Measurements from ENCODE around the gene TGFBR3L. TPM values are rescaled to one million over a fixed set of nuclear protein-coding genes. Genes with fewer than 3 reads are reported as not detected.

TGFBR3L gene
- not detected for total RNA-seq

DNA sequence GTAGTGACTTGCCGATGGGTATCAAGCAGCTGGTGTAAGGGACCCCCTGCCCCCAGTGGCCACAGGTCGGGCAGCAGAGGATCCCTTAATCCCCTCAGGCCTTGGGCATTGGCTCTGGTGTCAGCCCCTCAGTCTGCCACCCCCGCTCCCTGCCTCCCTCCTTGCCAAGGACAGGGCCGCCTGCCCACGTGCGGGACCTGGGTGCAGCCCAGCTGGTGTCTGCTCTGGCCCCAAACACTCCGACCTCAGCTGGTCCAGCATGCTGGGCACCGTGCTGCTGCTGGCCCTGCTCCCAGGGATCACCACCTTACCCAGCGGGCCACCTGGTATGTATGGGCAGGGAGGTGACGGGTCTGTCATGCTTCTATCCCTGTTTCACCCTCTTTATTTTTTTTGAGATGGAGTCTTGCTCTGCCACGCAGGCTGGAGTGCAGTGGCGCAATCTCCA, at the start of gene TGFBR3L:
Gene TGFBR3L (plus strand): TSS at position 233 of the 448 bp plus-strand sequence.
- H3K4me1 ChIP-seq = peaks cover 0 to 39% (median 19%) of the 10 kb centered on the region in 4 donors
- WGBS, 2 donors = 63 to 77% methylated on average over 8 to 9 of the region's 12 CpGs
- H3K36me3 ChIP-seq = peaks cover 6 to 46% (median 22%) of the 10 kb centered on the region in 3 donors
- no peaks in the 10 kb centered on the region for H3K9me3 ChIP-seq
- no peak for DNase-seq (ENCODE audit: low spot score in 2 of 2)
- H3K27ac ChIP-seq = no peak within 1 kb of the TSS
- no peak within 1 kb of the TSS for H3K4me3 ChIP-seq
- peaks cover 0 to 48% of the 10 kb centered on the region in 2 donors for H3K27me3 ChIP-seq
- TF ChIP-seq, protein P1, sequence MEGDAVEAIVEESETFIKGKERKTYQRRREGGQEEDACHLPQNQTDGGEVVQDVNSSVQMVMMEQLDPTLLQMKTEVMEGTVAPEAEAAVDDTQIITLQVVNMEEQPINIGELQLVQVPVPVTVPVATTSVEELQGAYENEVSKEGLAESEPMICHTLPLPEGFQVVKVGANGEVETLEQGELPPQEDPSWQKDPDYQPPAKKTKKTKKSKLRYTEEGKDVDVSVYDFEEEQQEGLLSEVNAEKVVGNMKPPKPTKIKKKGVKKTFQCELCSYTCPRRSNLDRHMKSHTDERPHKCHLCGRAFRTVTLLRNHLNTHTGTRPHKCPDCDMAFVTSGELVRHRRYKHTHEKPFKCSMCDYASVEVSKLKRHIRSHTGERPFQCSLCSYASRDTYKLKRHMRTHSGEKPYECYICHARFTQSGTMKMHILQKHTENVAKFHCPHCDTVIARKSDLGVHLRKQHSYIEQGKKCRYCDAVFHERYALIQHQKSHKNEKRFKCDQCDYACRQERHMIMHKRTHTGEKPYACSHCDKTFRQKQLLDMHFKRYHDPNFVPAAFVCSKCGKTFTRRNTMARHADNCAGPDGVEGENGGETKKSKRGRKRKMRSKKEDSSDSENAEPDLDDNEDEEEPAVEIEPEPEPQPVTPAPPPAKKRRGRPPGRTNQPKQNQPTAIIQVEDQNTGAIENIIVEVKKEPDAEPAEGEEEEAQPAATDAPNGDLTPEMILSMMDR (IDR thresholded peaks at IDR 0.05) = no peak
- TF ChIP-seq POLR2A (IDR thresholded peaks at IDR 0.05) = no peak
- TF ChIP-seq EP300 (IDR thresholded peaks at IDR 0.05) = no peak

DNA sequence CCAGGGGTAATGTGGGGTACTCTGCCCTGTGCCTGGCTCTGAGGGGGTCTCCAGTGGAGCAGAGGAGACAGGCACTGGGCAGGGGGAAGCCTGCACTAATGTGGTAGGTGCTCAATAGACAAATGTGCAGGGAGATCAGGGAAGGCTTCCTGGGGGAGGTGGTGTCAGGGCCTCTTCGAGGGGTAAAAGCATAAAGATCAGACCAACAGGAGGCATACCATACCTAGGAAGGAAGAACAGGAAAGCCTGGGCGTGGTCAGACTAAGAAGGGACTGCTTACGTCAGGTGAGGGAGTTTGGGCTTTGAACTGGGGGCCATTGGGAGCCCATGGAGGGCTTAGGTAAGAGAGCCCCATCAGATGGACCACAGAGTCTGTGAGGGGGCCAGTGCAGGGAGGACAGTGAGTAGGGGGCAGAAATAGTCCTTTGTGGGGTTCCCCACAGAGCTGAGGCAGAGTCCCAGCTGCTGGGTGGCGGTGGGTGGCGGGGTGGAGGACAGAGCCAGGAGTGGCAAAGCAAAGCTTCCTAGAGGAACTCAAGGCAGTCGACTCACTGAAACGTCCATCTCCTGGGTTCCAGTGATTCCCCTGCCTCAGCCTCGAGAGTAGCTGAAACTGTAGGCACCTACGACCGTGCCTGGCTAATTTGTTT, 49.2 kb upstream of the TGFBR3L start:
- H3K4me3 ChIP-seq = no peak overlapping the region
- TF ChIP-seq POLR2A (IDR thresholded peaks at IDR 0.05) (no peak), EP300 (IDR thresholded peaks at IDR 0.05) (no peak)
- TF ChIP-seq, protein P1 (IDR thresholded peaks at IDR 0.05) = no peak
- peaks cover 0 to 22% (median 0%) of the 10 kb centered on the region in 3 donors for H3K36me3 ChIP-seq
- peaks cover 0 to 44% (median 24%) of the 10 kb centered on the region in 4 donors for H3K4me1 ChIP-seq
- WGBS, 2 donors = 48 to 50% methylated on average over 10 of the region's 10 CpGs
- no peaks in the 10 kb centered on the region for H3K9me3 ChIP-seq
- peaks cover 0 to 61% of the 10 kb centered on the region in 2 donors for H3K27me3 ChIP-seq
- no peak for DNase-seq (ENCODE audit: low spot score in 2 of 2)
- no peak overlapping the region for H3K27ac ChIP-seq

DNA sequence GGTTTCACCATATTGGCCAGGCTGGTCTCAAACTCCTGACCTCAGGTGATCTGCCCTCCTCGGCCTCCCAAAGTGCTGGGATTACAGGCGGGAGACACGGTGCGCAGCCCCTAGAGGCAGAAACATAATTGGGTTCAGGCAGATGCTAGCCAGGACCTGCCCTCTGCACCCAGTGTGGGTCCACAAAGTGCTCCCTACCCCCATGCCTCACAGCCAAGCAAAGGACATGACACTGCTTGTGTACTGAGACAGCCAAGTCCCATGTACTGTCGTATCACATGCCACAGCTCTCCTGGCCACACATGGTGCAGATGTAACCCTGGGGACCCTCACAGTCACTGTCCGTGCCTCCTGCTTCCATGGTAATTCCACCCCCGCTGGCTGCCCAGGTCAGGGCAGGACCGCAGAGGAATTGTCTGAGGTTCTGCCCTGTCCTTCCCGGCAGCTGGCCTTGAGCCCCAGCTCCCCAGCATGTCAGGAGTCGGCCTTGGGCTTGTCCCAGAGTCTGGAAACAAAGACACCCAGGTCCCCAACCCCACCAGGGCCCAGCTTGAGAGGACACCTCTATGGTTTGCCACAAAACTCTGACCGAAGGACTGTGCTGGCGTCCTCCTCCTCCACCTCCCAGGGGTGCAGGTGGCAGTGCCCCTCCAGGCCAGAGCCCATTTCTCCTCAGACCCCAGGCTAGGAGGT, 48.1 kb upstream of the TGFBR3L start:
- H3K4me3 ChIP-seq = no peak overlapping the region
- no peak for DNase-seq (ENCODE audit: low spot score in 2 of 2)
- H3K27me3 ChIP-seq = peaks cover 0 to 53% of the 10 kb centered on the region in 2 donors
- peaks cover 0 to 48% (median 23%) of the 10 kb centered on the region in 4 donors for H3K4me1 ChIP-seq
- TF ChIP-seq EP300 (IDR thresholded peaks at IDR 0.05) (no peak), POLR2A (IDR thresholded peaks at IDR 0.05) (no peak)
- TF ChIP-seq, protein P1 (IDR thresholded peaks at IDR 0.05) = no peak
- WGBS, 2 donors = 57 to 65% methylated on average over 9 to 11 of the region's 12 CpGs
- H3K36me3 ChIP-seq = peaks cover 0 to 13% (median 0%) of the 10 kb centered on the region in 3 donors
- no peak overlapping the region for H3K27ac ChIP-seq
- no peaks in the 10 kb centered on the region for H3K9me3 ChIP-seq

DNA sequence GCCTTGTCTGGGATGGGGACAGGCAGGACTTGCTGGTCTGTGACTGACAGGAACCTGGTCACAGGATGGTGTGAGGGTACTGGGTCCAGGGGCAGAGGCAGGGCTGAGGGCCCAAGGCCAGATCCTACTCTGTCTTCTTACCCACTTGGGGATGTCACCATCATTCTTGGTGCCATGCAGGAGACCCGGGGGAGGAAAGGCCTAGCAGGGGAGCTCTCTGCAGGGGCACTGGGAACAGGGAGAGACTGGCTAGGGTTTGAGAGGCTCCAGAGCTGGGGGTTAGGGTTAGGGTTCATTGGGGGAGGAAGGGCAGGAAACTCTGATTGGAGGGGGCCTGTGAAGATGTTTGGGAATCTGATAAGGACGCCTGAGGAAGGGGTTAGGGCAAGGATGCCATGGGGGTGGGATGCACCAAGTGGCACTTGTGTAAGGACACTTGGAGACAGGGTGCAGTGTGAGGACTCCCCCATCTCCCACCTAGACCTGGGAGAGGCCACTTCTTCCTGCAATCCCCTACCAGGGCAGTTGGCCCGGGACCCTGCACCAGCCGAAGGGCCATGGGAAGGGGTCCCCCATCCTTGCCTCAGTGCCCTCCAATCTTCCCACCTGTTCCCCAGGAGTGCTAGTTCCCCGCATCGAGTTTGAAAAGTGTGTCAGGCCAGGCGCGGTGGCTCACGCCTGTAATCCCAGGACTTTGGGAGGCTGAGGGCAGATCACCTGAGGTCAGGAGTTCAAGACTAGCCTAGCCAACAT, 47.4 kb upstream of the TGFBR3L start:
- no peak overlapping the region for H3K4me3 ChIP-seq
- no peak for DNase-seq (ENCODE audit: low spot score in 2 of 2)
- peaks cover 0 to 13% (median 0%) of the 10 kb centered on the region in 3 donors for H3K36me3 ChIP-seq
- H3K27me3 ChIP-seq = peaks cover 0 to 51% of the 10 kb centered on the region in 2 donors
- no peaks in the 10 kb centered on the region for H3K9me3 ChIP-seq
- H3K4me1 ChIP-seq = peaks cover 0 to 48% (median 20%) of the 10 kb centered on the region in 4 donors
- no peak overlapping the region for H3K27ac ChIP-seq
- no peak for TF ChIP-seq POLR2A (IDR thresholded peaks at IDR 0.05)
- no peak for TF ChIP-seq EP300 (IDR thresholded peaks at IDR 0.05)
- WGBS, 2 donors = 94 to 95% methylated on average over 9 of the region's 9 CpGs

DNA sequence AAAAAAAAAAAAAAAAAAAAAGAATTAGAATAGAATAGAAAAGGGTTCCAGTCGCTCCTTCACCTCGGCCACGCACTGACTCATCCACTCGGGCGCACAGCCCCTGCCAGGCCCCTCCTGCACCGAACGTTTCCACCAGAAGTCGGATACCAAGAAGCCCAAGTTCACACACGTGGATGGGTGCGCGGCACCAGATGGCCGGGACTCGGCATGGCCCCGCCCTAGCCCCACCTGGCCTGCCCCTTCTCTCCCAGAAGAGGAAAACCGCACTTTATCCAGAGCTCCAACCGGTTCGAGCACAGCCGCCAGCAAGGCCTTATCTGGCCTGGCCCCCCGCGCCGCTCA, 46.3 kb upstream of the TGFBR3L start:
- peaks cover 0 to 61% of the 10 kb centered on the region in 2 donors for H3K27me3 ChIP-seq

More for the DNA sequence above, 46.3 kb upstream of the TGFBR3L start:
- H3K36me3 ChIP-seq = peaks cover 0 to 10% (median 0%) of the 10 kb centered on the region in 3 donors
- peaks cover 0 to 46% (median 19%) of the 10 kb centered on the region in 4 donors for H3K4me1 ChIP-seq
- H3K4me3 ChIP-seq = peak overlapping the region in 1 of 4 donors; percentile 52
- TF ChIP-seq EP300 (IDR thresholded peaks at IDR 0.05) (no peak), POLR2A (IDR thresholded peaks at IDR 0.05) (no peak)
- TF ChIP-seq, protein P1 (IDR thresholded peaks at IDR 0.05) = no peak
- H3K27ac ChIP-seq = no peak overlapping the region
- 39 to 44% methylated on average over 9 to 21 of the region's 21 CpGs for WGBS, 2 donors
- no peaks in the 10 kb centered on the region for H3K9me3 ChIP-seq
- no peak for DNase-seq (ENCODE audit: low spot score in 2 of 2)

Data from tibial nerve (tissue), 4 donors.